ENCODE results near the gene PCNP.

GRCh38 chr3:101556064-101556463, 17.9 kb upstream of the PCNP start:
- no peak for TF ChIP-seq EZH2 (IDR thresholded peaks at IDR 0.05; ENCODE audit: borderline replicate concordance, low read depth, low read length, poor library complexity, severe bottlenecking)
- no peak for TF ChIP-seq CTCF (conservative IDR thresholded peaks at IDR 0.05; ENCODE audit: low read depth, low read length)
